ENCODE data around the gene TMEM132D. TPM values are rescaled to one million over a fixed set of nuclear protein-coding genes. Genes with fewer than 3 reads are reported as not detected.

The TMEM132D gene
- polyA plus RNA-seq, 1 experiment, result not detected

- POLR2A ChIA-PET, result no interaction called here
- Histone ChIP-seq H3K27ac (ENCODE audit: low read depth, low read length) (no peak overlapping the region), H3K4me3 (ENCODE audit: low read depth, low read length) (no peak overlapping the region), H3K27me3 (ENCODE audit: control insufficient read depth, insufficient read depth, low read length) (no peaks in the 10 kb centered on the region), H3K9me3 (ENCODE audit: control insufficient read depth, insufficient read depth, low read length) (peaks cover 41% of the 10 kb centered on the region)
- TF ChIP-seq CTCF (IDR thresholded peaks at IDR 0.05; ENCODE audit: low read depth, low read length), result no peak
- no peak for DNase-seq (ENCODE audit: low read depth, low spot score)
- CTCF ChIA-PET, result no interaction called here
Measured at GRCh38 chr12:129363041-129363440, 540.8 kb downstream of the TMEM132D start.

DNA sequence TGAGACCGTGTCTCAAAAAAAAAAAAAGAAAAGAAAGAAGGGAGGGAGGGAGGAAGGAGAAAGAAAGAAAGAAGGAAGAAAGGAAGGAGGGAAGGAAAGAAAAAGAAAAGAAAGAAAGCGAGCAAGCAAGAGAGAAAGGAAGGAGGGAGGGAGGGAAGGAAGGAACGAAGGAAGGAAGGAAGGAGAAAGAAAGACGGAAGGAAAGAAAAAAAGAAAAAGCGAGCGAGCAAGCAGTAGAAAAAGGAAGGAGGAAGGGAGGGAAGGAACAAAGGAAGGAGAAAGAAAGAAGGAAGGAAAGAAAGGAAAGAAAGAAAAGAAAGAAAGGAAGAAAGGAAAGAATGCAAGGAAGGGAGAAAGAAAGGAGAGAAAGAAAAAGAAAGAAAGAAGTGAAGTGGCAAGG is 546.6 kb downstream of the TMEM132D start:
- no peaks in the 10 kb centered on the region for H3K27me3 ChIP-seq (ENCODE audit: control insufficient read depth, insufficient read depth, low read length)
- H3K9me3 ChIP-seq (ENCODE audit: control insufficient read depth, insufficient read depth, low read length), result peaks cover 32% of the 10 kb centered on the region
- H3K27ac ChIP-seq (ENCODE audit: low read depth, low read length), result no peak overlapping the region
- no peak for DNase-seq (ENCODE audit: low read depth, low spot score)
- no peak for TF ChIP-seq CTCF (IDR thresholded peaks at IDR 0.05; ENCODE audit: low read depth, low read length)
- CTCF ChIA-PET, result interaction anchor here (0.8 kb wide), 1 partner anchor 890 kb away, joined by 6 read pairs; no protein-coding TSS in a partner anchor
- POLR2A ChIA-PET, result no interaction called here
- H3K4me3 ChIP-seq (ENCODE audit: low read depth, low read length), result no peak overlapping the region

GRCh38 chr12:129351481-129351880 is 552.3 kb downstream of the TMEM132D start:
- TF ChIP-seq CTCF (IDR thresholded peaks at IDR 0.05; ENCODE audit: low read depth, low read length), result no peak
- no peak overlapping the region for H3K27ac ChIP-seq (ENCODE audit: low read depth, low read length)
- POLR2A ChIA-PET, result no interaction called here
- CTCF ChIA-PET, result no interaction called here
- no peaks in the 10 kb centered on the region for H3K27me3 ChIP-seq (ENCODE audit: control insufficient read depth, insufficient read depth, low read length)
- H3K4me3 ChIP-seq (ENCODE audit: low read depth, low read length), result no peak overlapping the region
- peaks cover 20% of the 10 kb centered on the region for H3K9me3 ChIP-seq (ENCODE audit: control insufficient read depth, insufficient read depth, low read length)
- no peak for DNase-seq (ENCODE audit: low read depth, low spot score)

DNA sequence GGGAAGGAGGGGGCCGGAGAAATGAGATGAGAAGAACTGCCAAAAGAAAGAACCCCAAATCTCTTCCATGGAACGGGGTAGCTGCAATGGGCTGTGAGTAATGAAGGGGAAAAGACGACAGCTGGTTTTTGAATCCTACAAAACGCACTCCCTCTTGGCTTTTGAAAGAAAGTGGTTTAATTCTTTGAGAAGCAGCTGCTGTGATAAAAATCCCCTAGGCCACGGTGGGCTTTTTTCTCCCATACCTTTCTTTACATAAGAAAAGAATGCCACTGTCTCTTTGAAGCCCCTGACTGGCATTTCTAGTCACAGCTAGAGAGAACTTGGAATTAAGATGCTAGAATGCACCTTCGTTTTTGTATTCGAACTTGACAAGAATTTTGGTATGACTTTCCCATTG is 564.5 kb downstream of the TMEM132D start:
- Histone ChIP-seq H3K9me3 (ENCODE audit: control insufficient read depth, insufficient read depth, low read length) (peaks cover 25% of the 10 kb centered on the region), H3K27ac (ENCODE audit: low read depth, low read length) (no peak overlapping the region), H3K4me3 (ENCODE audit: low read depth, low read length) (no peak overlapping the region), H3K27me3 (ENCODE audit: control insufficient read depth, insufficient read depth, low read length) (no peaks in the 10 kb centered on the region)
- no peak for DNase-seq (ENCODE audit: low read depth, low spot score)
- ChIA-PET POLR2A (no interaction called here), CTCF (no interaction called here)
- no peak for TF ChIP-seq CTCF (IDR thresholded peaks at IDR 0.05; ENCODE audit: low read depth, low read length)

GRCh38 chr12:129337413-129337812 is 566.4 kb downstream of the TMEM132D start:
- H3K9me3 ChIP-seq (ENCODE audit: control insufficient read depth, insufficient read depth, low read length), result peaks cover 32% of the 10 kb centered on the region
- no peak for TF ChIP-seq CTCF (IDR thresholded peaks at IDR 0.05; ENCODE audit: low read depth, low read length)
- POLR2A ChIA-PET, result no interaction called here
- no peak overlapping the region for H3K4me3 ChIP-seq (ENCODE audit: low read depth, low read length)
- CTCF ChIA-PET, result no interaction called here
- H3K27me3 ChIP-seq (ENCODE audit: control insufficient read depth, insufficient read depth, low read length), result no peaks in the 10 kb centered on the region
- no peak overlapping the region for H3K27ac ChIP-seq (ENCODE audit: low read depth, low read length)
- DNase-seq (ENCODE audit: low read depth, low spot score), result no peak

Measured in AG04450 (cell line).